Natural killer cell (primary cell): ENCODE results near the gene KLF8. TPM values are rescaled to one million over a fixed set of nuclear protein-coding genes. Genes with fewer than 3 reads are reported as not detected.
A peak's percentile ranks its signal among the peaks of the same experiment; 100 is the strongest.
"Not testable (repeated sequence)": the region's sequence is repeated elsewhere in the genome, so short reads cannot be mapped to it uniquely, and the experiment has no call there.

ENCODE experiments used
- ATAC-seq, 3 donors: fragments of 150-1000 bp in 2 of 3; fragments of 200-7000 bp in 1 of 3; cut with Tn5 transposase; 1 replicate in 1 of 3; 2 replicates in 2 of 3; pipeline ENCODE4 v1.10.0; 2021; ENCODE audit warnings: mild to moderate bottlenecking in 2 of 3, moderate library complexity in 2 of 3
- DNase-seq, 2 donors: peaks; one replicate each; pipeline versions ENCODE4 v3.0.0 to v3.0.0-alpha.2; 2013 to 2021; ENCODE audit warnings: mixed read lengths in 1 of 2
- H3K27ac ChIP-seq: one replicate; pipeline ENCODE4 v1.5.1; 2013; ENCODE audit warnings: mild to moderate bottlenecking, low read length
- H3K27me3 ChIP-seq: one replicate; pipeline ENCODE4 v1.6.1; 2013; ENCODE audit warnings: low read length; ENCODE audit not compliant: control insufficient read depth, insufficient read depth
- H3K36me3 ChIP-seq: one replicate; pipeline ENCODE4 v1.6.1; 2013; ENCODE audit warnings: low read length; ENCODE audit not compliant: control insufficient read depth, insufficient read depth
- H3K4me1 ChIP-seq: one replicate; pipeline ENCODE4 v1.6.1; 2013; ENCODE audit warnings: low read length; ENCODE audit not compliant: control insufficient read depth, insufficient read depth
- H3K4me3 ChIP-seq: one replicate; pipeline ENCODE4 v1.5.1; 2013; ENCODE audit warnings: low read length
- H3K9me3 ChIP-seq: one replicate; pipeline ENCODE4 v1.6.1; 2013; ENCODE audit warnings: low read length; ENCODE audit not compliant: control insufficient read depth, insufficient read depth
- H3K27ac Mint-ChIP-seq, 2 donors: one replicate each; pipeline ENCODE4 v1.8.0; 2022; ENCODE audit warnings: mild to moderate bottlenecking in 2 of 2, mixed read lengths in 2 of 2, moderate library complexity in 1 of 2
- H3K27me3 Mint-ChIP-seq, 2 donors: one replicate each; pipeline ENCODE4 v1.8.0; 2022; ENCODE audit warnings: low read depth in 2 of 2, mixed read lengths in 2 of 2
- H3K36me3 Mint-ChIP-seq: one replicate; pipeline ENCODE4 v1.8.0; 2022; ENCODE audit warnings: mixed read lengths
- H3K4me1 Mint-ChIP-seq, 2 donors: one replicate each; pipeline ENCODE4 v1.8.0; 2022; ENCODE audit warnings: mixed read lengths in 2 of 2
- H3K4me3 Mint-ChIP-seq: one replicate; pipeline ENCODE4 v1.8.0; 2022; ENCODE audit warnings: mild to moderate bottlenecking, moderate library complexity, mixed read lengths
- H3K9me3 Mint-ChIP-seq, 2 donors: one replicate each; pipeline ENCODE4 v1.8.0; 2022; ENCODE audit warnings: mixed read lengths in 2 of 2
- CTCF ChIP-seq: fragments of 200-600 bp; IDR thresholded peaks from one replicate; pipeline ENCODE4 v1.8.0; 2022; ENCODE audit warnings: antibody characterized with exemption
- WGBS: methylation state at CpG from one replicate; pipeline ENCODE4 v1.1.7; 2013; ENCODE audit warnings: missing lambda C conversion rate; ENCODE audit not compliant: insufficient coverage; 5-methylcytosine and 5-hydroxymethylcytosine counted together
- intact Hi-C: fragments of 100-400 bp; cut with micrococcal nuclease; formaldehyde crosslinking; loops from one replicate; pipeline ENCODE4 v1.14.2; 2022
- total RNA-seq, 4 donors: library from RNA; stranded (reverse); fragments of 120-200 nt in 1 of 4; gene quantifications; one replicate each; pipeline versions ENCODE4 v1.2.3 to v1.2.4, GENCODE V29; 2013 to 2022

The KLF8 gene
- total RNA-seq, result 10 to 100 TPM in 2 of 3 donors, 1 to 10 TPM in 1; 6.7 to 11.9 (median 11.2) TPM
- 15.7 TPM for total RNA-seq (2013)

GRCh38 chrX:56232221-56233082 is at the start of gene KLF8:
KLF8 (plus strand) TSS chrX:56232356; CDS start chrX:56233335, 979 bp downstream.
- Mint-ChIP-seq H3K9me3 (no peaks in the 10 kb centered on the region), H3K4me1 (peaks cover 18 to 35% of the 10 kb centered on the region in 2 donors), H3K36me3 (no peaks in the 10 kb centered on the region), H3K4me3 (peak within 1 kb of the TSS; percentile 94), H3K27me3 (peaks cover 0 to 13% of the 10 kb centered on the region in 2 donors), H3K27ac (peak within 1 kb of the TSS; percentile 36 to 88)
- intact Hi-C loops, result no loop called here
- Histone ChIP-seq H3K27ac (peak within 1 kb of the TSS; percentile 35), H3K4me3 (peak within 1 kb of the TSS; percentile 61), H3K27me3 (no peaks in the 10 kb centered on the region), H3K9me3 (no peaks in the 10 kb centered on the region), H3K36me3 (no peaks in the 10 kb centered on the region), H3K4me1 (peaks cover 23% of the 10 kb centered on the region)
- ATAC-seq (peak; percentile 50 to 73 (median 72)), DNase-seq (peak in 1 of 2 donors; percentile 58)
- no peak for TF ChIP-seq CTCF
- 0% methylated on average over 21 of the region's 38 CpGs for WGBS

DNA sequence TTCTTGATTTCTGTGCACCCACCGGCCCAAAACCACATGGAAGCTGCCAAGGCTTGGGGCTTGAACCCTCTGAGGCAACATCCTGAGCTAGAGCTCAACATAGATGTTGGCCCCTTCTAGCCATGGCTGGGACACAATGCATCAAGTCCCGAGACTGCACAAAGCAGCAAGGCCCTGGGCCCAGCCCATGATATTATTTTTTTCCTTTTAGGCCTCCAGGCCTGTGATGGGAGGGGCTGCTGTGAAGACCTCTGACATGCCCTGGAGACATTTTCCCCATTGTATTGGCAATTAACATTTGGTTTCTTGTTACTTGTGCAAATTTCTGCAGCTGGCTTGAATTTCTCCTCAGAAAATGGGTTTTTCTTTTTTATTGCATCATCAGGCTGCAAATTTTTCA is 25.2 kb upstream of the KLF8 start:
- DNase-seq, H3K4me1 Mint-ChIP-seq, H3K27me3 ChIP-seq, H3K4me3 Mint-ChIP-seq, H3K27ac ChIP-seq, H3K36me3 ChIP-seq, H3K9me3 Mint-ChIP-seq, H3K4me3 ChIP-seq, H3K36me3 Mint-ChIP-seq, H3K9me3 ChIP-seq, H3K4me1 ChIP-seq, H3K27ac Mint-ChIP-seq, intact Hi-C loops, ATAC-seq: not testable (repeated sequence)
- WGBS, result 90% methylated on average over 2 of the region's 2 CpGs
- H3K27me3 Mint-ChIP-seq, result peaks cover 0 to 14% of the 10 kb centered on the region in 2 donors

DNA sequence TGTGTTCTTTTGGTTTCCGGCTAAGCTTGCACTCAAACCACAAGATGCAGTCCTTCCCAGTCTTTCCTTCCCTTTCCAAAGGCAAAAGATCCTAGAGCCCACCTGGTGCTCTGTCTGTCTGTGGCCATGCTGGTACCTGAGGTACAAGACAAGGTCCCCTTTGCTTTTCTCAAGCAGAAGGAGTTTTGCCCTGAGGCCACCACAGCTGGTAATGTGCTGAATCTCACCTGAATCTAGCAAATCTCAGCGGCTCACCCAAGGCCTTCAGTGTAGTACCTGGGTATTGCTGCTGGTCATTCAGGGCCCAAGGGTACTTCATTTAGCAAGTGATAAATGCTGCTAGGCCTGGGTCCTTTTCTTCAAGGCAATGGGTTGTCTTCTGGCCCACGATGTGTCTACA is 20.5 kb upstream of the KLF8 start:
- TF ChIP-seq CTCF, result no peak

DNA sequence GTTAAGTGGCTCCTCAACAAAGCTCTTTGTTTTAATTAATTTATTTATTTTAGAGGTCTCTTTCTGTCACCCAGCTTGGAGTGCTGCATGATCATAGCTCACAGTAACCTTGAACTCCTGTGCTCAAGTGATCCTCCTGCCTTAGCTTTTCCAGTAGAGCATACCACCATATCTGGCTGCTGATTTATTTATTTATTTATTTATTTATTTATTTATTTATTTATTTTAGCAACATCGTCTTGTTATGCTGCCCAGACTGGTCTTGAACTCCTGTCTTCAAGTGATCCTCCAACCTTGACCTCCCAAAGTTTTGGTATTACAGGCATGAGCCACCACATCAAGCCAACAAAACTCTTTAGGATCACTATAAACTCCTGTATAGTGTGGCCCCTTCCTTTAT is 15.8 kb upstream of the KLF8 start:
- H3K27ac Mint-ChIP-seq, result no peak overlapping the region

More for the DNA sequence above, 20.5 kb upstream of the KLF8 start:
- intact Hi-C loops, result no loop called here
- Histone ChIP-seq H3K4me1 (no peaks in the 10 kb centered on the region), H3K9me3 (no peaks in the 10 kb centered on the region), H3K27ac (no peak overlapping the region), H3K36me3 (no peaks in the 10 kb centered on the region), H3K4me3 (no peak overlapping the region), H3K27me3 (no peaks in the 10 kb centered on the region)
- Mint-ChIP-seq H3K4me1 (no peaks in the 10 kb centered on the region), H3K36me3 (no peaks in the 10 kb centered on the region), H3K27me3 (peaks cover 2 to 14% of the 10 kb centered on the region in 2 donors), H3K4me3 (no peak overlapping the region), H3K9me3 (no peaks in the 10 kb centered on the region), H3K27ac (no peak overlapping the region)
- no peak for ATAC-seq
- WGBS, result 95% methylated on average over 2 of the region's 3 CpGs
- no peak for DNase-seq

More for the DNA sequence above, 15.8 kb upstream of the KLF8 start:
- H3K4me1 ChIP-seq, result no peaks in the 10 kb centered on the region
- H3K27ac ChIP-seq, result no peak overlapping the region
- WGBS, result no CpG with 5 or more reads among the region's 1 CpG
- no peaks in the 10 kb centered on the region for H3K27me3 ChIP-seq
- Mint-ChIP-seq H3K4me3 (no peak overlapping the region), H3K27me3 (peaks cover 0 to 4% of the 10 kb centered on the region in 2 donors), H3K4me1 (no peaks in the 10 kb centered on the region), H3K36me3 (no peaks in the 10 kb centered on the region), H3K9me3 (no peaks in the 10 kb centered on the region)
- no peak overlapping the region for H3K4me3 ChIP-seq
- ATAC-seq (no peak), DNase-seq (no peak)
- no peaks in the 10 kb centered on the region for H3K9me3 ChIP-seq
- TF ChIP-seq CTCF, result no peak
- H3K36me3 ChIP-seq, result no peaks in the 10 kb centered on the region
- intact Hi-C loops, result no loop called here
